ENCODE measurements around the gene APOBEC3G.
"Not testable (repeated sequence)": the region's sequence is repeated elsewhere in the genome, so short reads cannot be mapped to it uniquely, and the experiment has no call there.

The APOBEC3G gene

GRCh38 chr22:39077026-39077840 is at the start of gene APOBEC3G:
Gene APOBEC3G, plus strand, starts transcription at chr22:39077275. Its CDS starts 87 bp downstream, at chr22:39077362.
- in situ Hi-C loops (cut with MboI; ENCODE audit: low sequenced_read_pairs): not testable (repeated sequence)

GRCh38 chr22:39027717-39028116 is 49.4 kb upstream of the APOBEC3G start:
- in situ Hi-C loops (cut with MboI; ENCODE audit: low sequenced_read_pairs): no loop called here

GRCh38 chr22:39028281-39028680 is 48.8 kb upstream of the APOBEC3G start:
- in situ Hi-C loops (cut with MboI; ENCODE audit: low sequenced_read_pairs): no loop called here

- in situ Hi-C loops (cut with MboI; ENCODE audit: low sequenced_read_pairs): no loop called here
Measured at GRCh38 chr22:39029227-39029626, 47.8 kb upstream of the APOBEC3G start.

GRCh38 chr22:39030705-39031104 is 46.4 kb upstream of the APOBEC3G start:
- in situ Hi-C loops (cut with MboI; ENCODE audit: low sequenced_read_pairs): no loop called here

GRCh38 chr22:39031434-39032295 is 45.4 kb upstream of the APOBEC3G start:
- in situ Hi-C loops (cut with MboI; ENCODE audit: low sequenced_read_pairs): not testable (repeated sequence)

- in situ Hi-C loops (cut with MboI; ENCODE audit: low sequenced_read_pairs): not testable (repeated sequence)
Measured at GRCh38 chr22:39037071-39037470, 40.0 kb upstream of the APOBEC3G start.

GRCh38 chr22:39039306-39040126 is 37.6 kb upstream of the APOBEC3G start:
- in situ Hi-C loops (cut with MboI; ENCODE audit: low sequenced_read_pairs): no loop called here

GRCh38 chr22:39040155-39040537 is 36.9 kb upstream of the APOBEC3G start:
- in situ Hi-C loops (cut with MboI; ENCODE audit: low sequenced_read_pairs): not testable (repeated sequence)

- in situ Hi-C loops (cut with MboI; ENCODE audit: low sequenced_read_pairs): not testable (repeated sequence)
Measured at GRCh38 chr22:39040538-39041296, 36.4 kb upstream of the APOBEC3G start, which contains the start of gene APOBEC3F. Gene APOBEC3F, plus strand, starts transcription at chr22:39040864. Its CDS starts 97 bp downstream, at chr22:39040961.

- in situ Hi-C loops (cut with MboI; ENCODE audit: low sequenced_read_pairs): no loop called here
Measured at GRCh38 chr22:39041908-39042307, 35.2 kb upstream of the APOBEC3G start.

- in situ Hi-C loops (cut with MboI; ENCODE audit: low sequenced_read_pairs): not testable (repeated sequence)
Measured at GRCh38 chr22:39043063-39043462, 34.0 kb upstream of the APOBEC3G start.

GRCh38 chr22:39045136-39045535 is 31.9 kb upstream of the APOBEC3G start:
- in situ Hi-C loops (cut with MboI; ENCODE audit: low sequenced_read_pairs): not testable (repeated sequence)

GRCh38 chr22:39049486-39049885 is 27.6 kb upstream of the APOBEC3G start:
- in situ Hi-C loops (cut with MboI; ENCODE audit: low sequenced_read_pairs): not testable (repeated sequence)

GRCh38 chr22:39051844-39052495 is 25.1 kb upstream of the APOBEC3G start:
- in situ Hi-C loops (cut with MboI; ENCODE audit: low sequenced_read_pairs): not testable (repeated sequence)

- in situ Hi-C loops (cut with MboI; ENCODE audit: low sequenced_read_pairs): no loop called here
Measured at GRCh38 chr22:39055658-39056057, 21.4 kb upstream of the APOBEC3G start.

GRCh38 chr22:39061290-39061689 is 15.8 kb upstream of the APOBEC3G start:
- in situ Hi-C loops (cut with MboI; ENCODE audit: low sequenced_read_pairs): not testable (repeated sequence)

- in situ Hi-C loops (cut with MboI; ENCODE audit: low sequenced_read_pairs): not testable (repeated sequence)
Measured at GRCh38 chr22:39061951-39062350, 15.1 kb upstream of the APOBEC3G start.

- in situ Hi-C loops (cut with MboI; ENCODE audit: low sequenced_read_pairs): not testable (repeated sequence)
Measured at GRCh38 chr22:39063904-39064303, 13.2 kb upstream of the APOBEC3G start.
